Lower lobe of right lung (tissue), 2 donors: ENCODE results near the gene VSIG2. TPM values are rescaled to one million over a fixed set of nuclear protein-coding genes. Genes with fewer than 3 reads are reported as not detected.

ENCODE experiments used
- ATAC-seq, 2 donors: fragments of 200-7000 bp; cut with Tn5 transposase; one replicate each; pipeline ENCODE4 v1.9.1; 2020 to 2022; ENCODE audit warnings: mild to moderate bottlenecking in 2 of 2, moderate library complexity in 2 of 2
- DNase-seq: peaks from one replicate; pipeline ENCODE4 v3.0.0-alpha.2; 2020
- H3K27ac ChIP-seq: fragments of 200-600 bp; one replicate; pipeline ENCODE4 v1.8.0; 2022
- H3K27me3 ChIP-seq: fragments of 200-600 bp; one replicate; pipeline ENCODE4 v1.8.0; 2022; ENCODE audit warnings: low read depth
- H3K36me3 ChIP-seq: fragments of 200-600 bp; one replicate; pipeline ENCODE4 v1.8.0; 2022; ENCODE audit warnings: mild to moderate bottlenecking
- H3K4me1 ChIP-seq: fragments of 200-600 bp; one replicate; pipeline ENCODE4 v1.8.0; 2022
- H3K4me3 ChIP-seq: fragments of 200-600 bp; one replicate; pipeline ENCODE4 v1.8.0; 2022; ENCODE audit warnings: mild to moderate bottlenecking
- H3K9me3 ChIP-seq: fragments of 200-600 bp; one replicate; pipeline ENCODE4 v1.8.0; 2022
- CTCF ChIP-seq: fragments of 200-600 bp; IDR thresholded peaks from one replicate; pipeline ENCODE4 v1.8.0; 2022; ENCODE audit warnings: antibody characterized with exemption, mild to moderate bottlenecking
- intact Hi-C: fragments of 100-400 bp; cut with DNase I; formaldehyde crosslinking; loops from one replicate; pipeline ENCODE4 v1.11.0; 2022
- total RNA-seq: library from RNA; stranded (reverse); fragmentation: NEBNext Ultra II Directional; extraction: Animal tissue kit (Norgen Biotek cat#: 25700); gene quantifications from one replicate; pipeline ENCODE4 v1.2.1, GENCODE V29; 2021
- donor health status: DM: no; HTN: yes; CAD: no; lungs with severe emphysema.

The VSIG2 gene
- total RNA-seq, 1 donor from 2014 or later: 30.5 TPM

GRCh38 chr11:124758355-124759265 is 6.6 kb upstream of the VSIG2 start:
- Histone ChIP-seq H3K4me1 (peaks cover 71% of the 10 kb centered on the region), H3K9me3 (no peaks in the 10 kb centered on the region), H3K36me3 (peaks cover 32% of the 10 kb centered on the region), H3K4me3 (peak overlapping the region; percentile 66), H3K27ac (peak overlapping the region; percentile 92), H3K27me3 (peaks cover 42% of the 10 kb centered on the region)
- intact Hi-C loops: no loop called here
- peak; percentile 83 for TF ChIP-seq CTCF
- DNase-seq (peak; percentile 89), ATAC-seq (peak; percentile 76 to 77)

- H3K9me3 ChIP-seq: no peaks in the 10 kb centered on the region
- no peak overlapping the region for H3K4me3 ChIP-seq
- H3K4me1 ChIP-seq: peaks cover 73% of the 10 kb centered on the region
- H3K27me3 ChIP-seq: peaks cover 35% of the 10 kb centered on the region
- peak overlapping the region; percentile 92 for H3K27ac ChIP-seq
- peaks cover 42% of the 10 kb centered on the region for H3K36me3 ChIP-seq
- intact Hi-C loops: no loop called here
- no peak for DNase-seq
- ATAC-seq: no peak
- TF ChIP-seq CTCF: no peak
Observed at GRCh38 chr11:124757320-124757719, 5.3 kb upstream of the VSIG2 start.

GRCh38 chr11:124756753-124757227 is 4.7 kb upstream of the VSIG2 start:
- no peak for ATAC-seq
- intact Hi-C loops: no loop called here

GRCh38 chr11:124756033-124756752 is 4.1 kb upstream of the VSIG2 start:
- Histone ChIP-seq H3K27ac (no peak overlapping the region), H3K9me3 (no peaks in the 10 kb centered on the region), H3K4me1 (peaks cover 73% of the 10 kb centered on the region), H3K36me3 (peaks cover 45% of the 10 kb centered on the region), H3K27me3 (peaks cover 29% of the 10 kb centered on the region), H3K4me3 (no peak overlapping the region)
- TF ChIP-seq CTCF: no peak
- intact Hi-C loops: no loop called here
- ATAC-seq (no peak), DNase-seq (no peak)

More at GRCh38 chr11:124756753-124757227, 4.7 kb upstream of the VSIG2 start:
- peaks cover 73% of the 10 kb centered on the region for H3K4me1 ChIP-seq
- H3K36me3 ChIP-seq: peaks cover 45% of the 10 kb centered on the region
- DNase-seq: no peak
- H3K4me3 ChIP-seq: no peak overlapping the region
- no peak for TF ChIP-seq CTCF
- H3K27ac ChIP-seq: no peak overlapping the region
- H3K9me3 ChIP-seq: no peaks in the 10 kb centered on the region
- H3K27me3 ChIP-seq: peaks cover 32% of the 10 kb centered on the region

- ATAC-seq (no peak), DNase-seq (no peak)
- Histone ChIP-seq H3K9me3 (no peaks in the 10 kb centered on the region), H3K4me3 (no peak overlapping the region), H3K36me3 (peaks cover 45% of the 10 kb centered on the region), H3K27me3 (peaks cover 14% of the 10 kb centered on the region), H3K27ac (no peak overlapping the region), H3K4me1 (peaks cover 71% of the 10 kb centered on the region)
- TF ChIP-seq CTCF: no peak
- intact Hi-C loops: no loop called here
Observed at GRCh38 chr11:124754710-124755109, 2.7 kb upstream of the VSIG2 start.
